GM12878 (cell line): ENCODE data around the gene AGR3. TPM values are rescaled to one million over a fixed set of nuclear protein-coding genes. Genes with fewer than 3 reads are reported as not detected.

Experiments used
- ATAC-seq: fragments of 200-7000 bp; cut with Tn5 transposase; 3 replicates; pipeline ENCODE4 v1.9.1; 2020; ENCODE audit warnings: mild to moderate bottlenecking, moderate library complexity
- BruUV-seq: library from RNA; stranded (reverse); fragments of 400-500 nt; replicated peaks from 2 replicates; lab custom pipeline; 2021; lab: Mats Ljungman, UMichigan
- CTCF ChIA-PET: fragments of 300-600 bp; sonication (Branson Sonifier 250); formaldehyde crosslinking; extraction: SDS; loops from one replicate; lab custom pipeline; 2021; ENCODE audit warnings: inconsistent platforms; lab: Yijun Ruan, JAX
- POLR2A ChIA-PET: fragments of 350-600 bp; formaldehyde crosslinking; extraction: SDS; loops from one replicate; lab custom pipeline; 2021; ENCODE audit warnings: inconsistent platforms; lab: Charles Lee
- RAD21 ChIA-PET: fragments of 300-600 bp; sonication (Branson Sonifier 250); formaldehyde crosslinking; loops from one replicate; lab custom pipeline; 2023; ENCODE audit warnings: antibody characterized with exemption; ENCODE audit not compliant: unreplicated experiment; lab: Charles Lee
- SMC1A ChIA-PET: fragments of 300-600 bp; sonication (Branson Sonifier 250); formaldehyde crosslinking; loops from one replicate; lab custom pipeline; 2023; ENCODE audit not compliant: unreplicated experiment, uncharacterized antibody; lab: Charles Lee
- DNase-seq: peaks from one replicate; pipeline ENCODE4 v3.0.0-alpha.2; 2011; ENCODE audit warnings: low read depth, low spot score
- FAIRE-seq: peaks from 3 replicates; lab custom pipeline; 2011; peaks lifted over from hg19 to GRCh38; lab: Jason Lieb, UNC
- H2AFZ ChIP-seq: 2 replicates; pipeline ENCODE4 v1.6.0; 2011; ENCODE audit warnings: low read depth, low read length, control low read depth; ENCODE audit not compliant: control insufficient read depth
- H3K27ac ChIP-seq: 2 replicates; pipeline ENCODE4 v1.5.1; 2011; ENCODE audit warnings: control low read depth; ENCODE audit not compliant: control insufficient read depth, insufficient read depth
- H3K27me3 ChIP-seq, 2 experiments: replicated peaks in 1 of 2; 2 replicates each; pipeline versions ENCODE4 v1.6.0 to v1.6.1; 2011; ENCODE audit warnings: low read length in 1 of 2; ENCODE audit not compliant: control insufficient read depth in 2 of 2, insufficient read depth in 2 of 2
- H3K36me3 ChIP-seq, 2 experiments: 2 replicates each; pipeline ENCODE4 v1.5.1; 2011; ENCODE audit warnings: low read length in 1 of 2; ENCODE audit not compliant: control insufficient read depth in 2 of 2, insufficient read depth in 2 of 2
- H3K4me1 ChIP-seq: 2 replicates; pipeline ENCODE4 v1.6.1; 2011; ENCODE audit warnings: mild to moderate bottlenecking, low read length, moderate library complexity, mixed read lengths; ENCODE audit not compliant: control insufficient read depth, insufficient read depth
- H3K4me2 ChIP-seq: 2 replicates; pipeline ENCODE4 v1.6.0; 2011; ENCODE audit warnings: control low read depth; ENCODE audit not compliant: control insufficient read depth, insufficient read depth
- H3K4me3 ChIP-seq: fragments of 200-600 bp; sonication (generic); 2 replicates; pipeline ENCODE4 v1.5.1; 2016
- H3K79me2 ChIP-seq: 2 replicates; pipeline ENCODE4 v1.6.0; 2011; ENCODE audit warnings: low read length; ENCODE audit not compliant: control insufficient read depth, insufficient read depth
- H3K9ac ChIP-seq: 2 replicates; pipeline ENCODE4 v1.8.0; 2011; ENCODE audit warnings: low read length, control low read depth, mixed read lengths; ENCODE audit not compliant: control insufficient read depth, insufficient read depth
- H3K9me3 ChIP-seq: replicated peaks from 3 replicates; pipeline ENCODE4 v1.5.1; 2011; ENCODE audit warnings: mild to moderate bottlenecking, low read length; ENCODE audit not compliant: control insufficient read depth, insufficient read depth
- H4K20me1 ChIP-seq: 2 replicates; pipeline ENCODE4 v1.6.0; 2011; ENCODE audit not compliant: control insufficient read depth, insufficient read depth
- CTCF ChIP-seq, 3 experiments: IDR thresholded peaks in 2 of 3; conservative IDR thresholded peaks in 1 of 3; 2 replicates each; pipeline ENCODE4 v1.5.1; 2011; ENCODE audit warnings: low read depth in 3 of 3, low read length in 3 of 3, mild to moderate bottlenecking in 3 of 3, control low read depth in 2 of 3, moderate library complexity in 2 of 3, inconsistent platforms in 1 of 3, mixed read lengths in 1 of 3; ENCODE audit not compliant: control insufficient read depth in 2 of 3, insufficient read depth in 1 of 3; ENCODE audit errors: extremely low read depth in 1 of 3
- FOS ChIP-seq: IDR thresholded peaks from 3 replicates; pipeline ENCODE4 v1.6.1; 2011; ENCODE audit warnings: borderline replicate concordance; ENCODE audit not compliant: insufficient read length; ENCODE audit errors: extremely low read depth
- MYB ChIP-seq: fragments of 150-350 bp; IDR thresholded peaks from 2 replicates; pipeline ENCODE4 v1.6.1; 2014; ENCODE audit warnings: mild to moderate bottlenecking, low read depth, low read length, borderline replicate concordance
- RAD21 ChIP-seq: IDR thresholded peaks from 2 replicates; pipeline ENCODE4 v1.6.1; 2011; ENCODE audit warnings: mild to moderate bottlenecking, low read depth, low read length, moderate library complexity; ENCODE audit not compliant: insufficient read depth
- REST ChIP-seq: IDR thresholded peaks from 2 replicates; pipeline ENCODE4 v1.6.1; 2012; ENCODE audit warnings: mild to moderate bottlenecking, low read depth, low read length
- SIX5 ChIP-seq: IDR thresholded peaks from 2 replicates; pipeline ENCODE4 v1.6.1; 2011; ENCODE audit warnings: mild to moderate bottlenecking, low read depth, low read length, moderate library complexity; ENCODE audit not compliant: severe bottlenecking
- SMC3 ChIP-seq: IDR thresholded peaks from 2 replicates; pipeline ENCODE4 v1.6.1; 2011; ENCODE audit warnings: low read length, improper control_type of control experiment, borderline replicate concordance
- ZNF24 ChIP-seq: fragments of 450-650 bp; IDR thresholded peaks from 2 replicates; pipeline ENCODE4 v1.6.1; 2017; ENCODE audit warnings: antibody characterized with exemption, mild to moderate bottlenecking
- WGBS: methylation state at CpG from one replicate; pipeline ENCODE4 v1.1.6; 2016; ENCODE audit warnings: low lambda C conversion rate; ENCODE audit not compliant: insufficient replicate concordance, insufficient coverage; ENCODE audit errors: missing lambda C conversion rate; 5-methylcytosine and 5-hydroxymethylcytosine counted together
- in situ Hi-C: fragments of 300-500 bp; cut with MboI; formaldehyde crosslinking; loops from 9 replicates; pipeline ENCODE4 v1.14.3; 2018; ENCODE audit warnings: mixed read lengths
- intact Hi-C: fragments of 100-400 bp; cut with micrococcal nuclease; formaldehyde crosslinking; loops from one replicate; pipeline ENCODE4 v1.14.2; 2022; ENCODE audit not compliant: unreplicated experiment
- polyA plus RNA-seq, 11 experiments: library from polyadenylated mRNA; depleted of rRNA in 4 of 11; unstranded in 6 of 11; stranded (reverse) in 5 of 11; fragments of >200 nt; fragmentation: Nextera tagmentation in 4 of 11; fragmentation: Illumina TruSeq in 1 of 11; extraction: Ambion mirVana in 4 of 11; extraction: Trizol in 1 of 11; gene quantifications; 1 replicate in 1 of 11; 2 replicates in 10 of 11; pipeline versions ENCODE4 v1.2.1 to v1.2.3, GENCODE V29; 2011 to 2016; ENCODE audit warnings: inconsistent platforms in 2 of 11, missing spikeins in 2 of 11, low read depth in 1 of 11
- total RNA-seq, 4 experiments: library from RNA; depleted of rRNA in 3 of 4; stranded (reverse); fragments of >200 nt in 3 of 4; fragmentation: Illumina TruSeq in 1 of 4; extraction: Trizol in 1 of 4; gene quantifications; 2 replicates each; pipeline versions ENCODE4 v1.2.1 to v1.2.3, GENCODE V29; 2013 to 2021

The AGR3 gene
- total and polyA plus RNA-seq, 10 of the 15 experiments (the other 5 are each of a cell fraction or from before 2014, with no cell fraction given): not detected

GRCh38 chr7:16926283-16926682 lies 44.5 kb upstream of the AGR3 start:
- Histone ChIP-seq H3K9me3 (no peaks in the 10 kb centered on the region), H3K27ac (no peak overlapping the region), H3K4me1 (no peaks in the 10 kb centered on the region), H3K79me2 (no peaks in the 10 kb centered on the region), H3K27me3 (no peaks in the 10 kb centered on the region), H4K20me1 (no peaks in the 10 kb centered on the region), H3K4me3 (no peak overlapping the region), H3K36me3 (no peaks in the 10 kb centered on the region), H3K4me2 (no peak overlapping the region), H3K9ac (no peak overlapping the region), H2AFZ (no peak overlapping the region)
- FAIRE-seq (no peak), DNase-seq (no peak), ATAC-seq (peak; percentile 71)
- intact Hi-C loops: loop anchor here (2.0 kb wide), 1 partner anchor 57 kb away; no protein-coding TSS in a partner anchor
- no TSS peak for BruUV-seq
- in situ Hi-C loops: no loop called here
- no peak for TF ChIP-seq SIX5
- no peak for TF ChIP-seq FOS
- TF ChIP-seq SMC3: peak; percentile 28; the same call in 1 of the 2 replicates
- TF ChIP-seq REST: no peak
- TF ChIP-seq RAD21: peak; percentile 50
- TF ChIP-seq ZNF24: no peak
- TF ChIP-seq CTCF (IDR thresholded peaks at IDR 0.05 in 2 of 3, conservative IDR thresholded peaks at IDR 0.05 in 1 of 3; ENCODE audit: control insufficient read depth in 2 of 3, extremely low read depth in 1 of 3, insufficient read depth in 1 of 3, low read depth in 3 of 3, low read length in 3 of 3): peak; percentile 45 to 56 (median 52)
- TF ChIP-seq MYB: no peak
- ChIA-PET CTCF (interaction anchor here (0.5 to 1.2 kb wide), 3 partner anchors 53 to 376 kb away, joined by 3 to 5 read pairs (median 5); no protein-coding TSS in a partner anchor), POLR2A (interaction anchor here (0.7 kb wide), 1 partner anchor 332 kb away, joined by 3 read pairs; no protein-coding TSS in a partner anchor), SMC1A (no interaction called here), RAD21 (interaction anchor here (1.1 kb wide), 1 partner anchor 376 kb away, joined by 3 read pairs; no protein-coding TSS in a partner anchor)
- WGBS: 0% methylated on average over 2 of the region's 2 CpGs
